Sigmoid colon (tissue), 4 donors: ENCODE measurements around the gene MPDZ.

Experiments used
- EP300 ChIP-seq, 4 donors: sonication (generic); formaldehyde crosslinking; IDR thresholded peaks; one replicate each; pipeline ENCODE4 v1.6.1; 2017; ENCODE audit warnings: antibody characterized with exemption in 4 of 4
- POLR2A ChIP-seq, 2 donors: fragments of 450-650 bp; IDR thresholded peaks; one replicate each; pipeline ENCODE4 v1.6.1; 2016; ENCODE audit warnings: antibody characterized with exemption in 2 of 2, mild to moderate bottlenecking in 2 of 2, moderate library complexity in 2 of 2
- POLR2AphosphoS5 ChIP-seq, 4 donors: sonication (generic); formaldehyde crosslinking; IDR thresholded peaks; one replicate each; pipeline ENCODE4 v1.6.1; 2017; ENCODE audit warnings: antibody characterized with exemption in 4 of 4
- TF ChIP-seq, protein P1 (sequence below), 4 experiments: fragments of 450-650 bp in 3 of 4; fragments of 200-600 bp in 1 of 4; IDR thresholded peaks; one replicate each; pipeline ENCODE4 v1.5.1; 2016 to 2019; ENCODE audit warnings: antibody characterized with exemption in 4 of 4, mild to moderate bottlenecking in 3 of 4, moderate library complexity in 2 of 4

GRCh38 chr9:13146840-13147239, 132.7 kb downstream of the MPDZ start:
- TF ChIP-seq, protein P1, sequence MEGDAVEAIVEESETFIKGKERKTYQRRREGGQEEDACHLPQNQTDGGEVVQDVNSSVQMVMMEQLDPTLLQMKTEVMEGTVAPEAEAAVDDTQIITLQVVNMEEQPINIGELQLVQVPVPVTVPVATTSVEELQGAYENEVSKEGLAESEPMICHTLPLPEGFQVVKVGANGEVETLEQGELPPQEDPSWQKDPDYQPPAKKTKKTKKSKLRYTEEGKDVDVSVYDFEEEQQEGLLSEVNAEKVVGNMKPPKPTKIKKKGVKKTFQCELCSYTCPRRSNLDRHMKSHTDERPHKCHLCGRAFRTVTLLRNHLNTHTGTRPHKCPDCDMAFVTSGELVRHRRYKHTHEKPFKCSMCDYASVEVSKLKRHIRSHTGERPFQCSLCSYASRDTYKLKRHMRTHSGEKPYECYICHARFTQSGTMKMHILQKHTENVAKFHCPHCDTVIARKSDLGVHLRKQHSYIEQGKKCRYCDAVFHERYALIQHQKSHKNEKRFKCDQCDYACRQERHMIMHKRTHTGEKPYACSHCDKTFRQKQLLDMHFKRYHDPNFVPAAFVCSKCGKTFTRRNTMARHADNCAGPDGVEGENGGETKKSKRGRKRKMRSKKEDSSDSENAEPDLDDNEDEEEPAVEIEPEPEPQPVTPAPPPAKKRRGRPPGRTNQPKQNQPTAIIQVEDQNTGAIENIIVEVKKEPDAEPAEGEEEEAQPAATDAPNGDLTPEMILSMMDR (IDR thresholded peaks at IDR 0.05), result no peak
- TF ChIP-seq POLR2A (IDR thresholded peaks at IDR 0.05) (no peak), EP300 (IDR thresholded peaks at IDR 0.05) (no peak), POLR2AphosphoS5 (IDR thresholded peaks at IDR 0.05) (no peak)
